ENCODE data around the gene PLCB4.

Gene PLCB4

GRCh38 chr20:9214685-9215084 is 145.8 kb downstream of the PLCB4 start:
- DNase-seq (ENCODE audit: insufficient read length) (no peak), FAIRE-seq (no peak)
- TF ChIP-seq TAF1 (IDR thresholded peaks at IDR 0.05; ENCODE audit: borderline replicate concordance, low read depth, low read length) (no peak), POLR2A (IDR thresholded peaks at IDR 0.05; ENCODE audit: low read depth, low read length) (no peak), POLR2AphosphoS5 (IDR thresholded peaks at IDR 0.05; ENCODE audit: low read depth, low read length) (no peak)

DNA sequence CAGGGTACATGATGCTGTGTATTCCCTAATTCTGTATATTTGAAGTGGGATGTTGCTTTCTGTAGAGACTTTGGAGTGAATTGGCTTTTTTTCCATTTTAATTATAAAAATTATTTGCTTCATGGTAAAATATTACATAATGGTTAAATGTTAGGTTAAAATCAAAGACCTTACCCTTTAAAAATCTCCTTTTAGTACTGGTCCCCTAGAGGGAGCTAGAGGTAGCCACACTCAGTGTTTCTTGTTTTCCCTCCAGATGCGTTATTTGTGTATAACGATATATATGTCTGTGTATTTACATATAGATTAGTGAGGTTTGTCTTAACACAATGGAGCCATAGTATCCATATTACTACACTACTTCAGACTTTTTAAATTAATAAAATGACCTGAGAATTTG is 146.7 kb downstream of the PLCB4 start:
- TF ChIP-seq POLR2AphosphoS5 (IDR thresholded peaks at IDR 0.05; ENCODE audit: low read depth, low read length) (no peak), TAF1 (IDR thresholded peaks at IDR 0.05; ENCODE audit: borderline replicate concordance, low read depth, low read length) (no peak), POLR2A (IDR thresholded peaks at IDR 0.05; ENCODE audit: low read depth, low read length) (no peak)
- FAIRE-seq = no peak
- no peak for DNase-seq (ENCODE audit: insufficient read length)

DNA sequence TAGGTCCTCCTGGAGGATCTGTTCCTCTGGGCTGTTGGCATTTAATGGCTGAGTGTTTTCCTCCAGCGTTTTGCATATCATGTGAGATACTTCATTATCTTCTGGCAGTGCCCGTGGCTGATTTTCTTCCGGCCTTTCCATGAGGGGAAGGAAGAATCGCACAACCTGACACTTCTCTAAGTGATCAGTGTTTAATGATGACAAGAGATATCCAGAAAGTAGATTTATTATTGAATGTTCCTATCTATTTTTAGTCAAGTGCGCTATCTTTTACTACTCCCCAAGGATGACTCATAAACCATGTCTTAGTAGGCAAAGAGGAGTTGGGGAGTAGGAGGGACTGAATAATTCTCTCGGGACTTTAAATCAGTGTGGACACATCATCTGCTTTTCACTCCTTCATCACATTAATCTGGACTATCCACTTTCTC is 149.7 kb downstream of the PLCB4 start:
- DNase-seq (ENCODE audit: insufficient read length) (no peak), FAIRE-seq (no peak)
- TF ChIP-seq POLR2AphosphoS5 (IDR thresholded peaks at IDR 0.05; ENCODE audit: low read depth, low read length) = no peak

GRCh38 chr20:9220874-9221547 is 152.1 kb downstream of the PLCB4 start:
- DNase-seq (ENCODE audit: insufficient read length) = no peak
- TF ChIP-seq TAF1 (IDR thresholded peaks at IDR 0.05; ENCODE audit: borderline replicate concordance, low read depth, low read length) (no peak), POLR2AphosphoS5 (IDR thresholded peaks at IDR 0.05; ENCODE audit: low read depth, low read length) (no peak), POLR2A (IDR thresholded peaks at IDR 0.05; ENCODE audit: low read depth, low read length) (no peak)
- FAIRE-seq = no peak

GRCh38 chr20:9223296-9223695 is 154.4 kb downstream of the PLCB4 start:
- DNase-seq (ENCODE audit: insufficient read length) = no peak
- no peak for FAIRE-seq
- TF ChIP-seq POLR2AphosphoS5 (IDR thresholded peaks at IDR 0.05; ENCODE audit: low read depth, low read length) (no peak), POLR2A (IDR thresholded peaks at IDR 0.05; ENCODE audit: low read depth, low read length) (no peak), TAF1 (IDR thresholded peaks at IDR 0.05; ENCODE audit: borderline replicate concordance, low read depth, low read length) (no peak)

DNA sequence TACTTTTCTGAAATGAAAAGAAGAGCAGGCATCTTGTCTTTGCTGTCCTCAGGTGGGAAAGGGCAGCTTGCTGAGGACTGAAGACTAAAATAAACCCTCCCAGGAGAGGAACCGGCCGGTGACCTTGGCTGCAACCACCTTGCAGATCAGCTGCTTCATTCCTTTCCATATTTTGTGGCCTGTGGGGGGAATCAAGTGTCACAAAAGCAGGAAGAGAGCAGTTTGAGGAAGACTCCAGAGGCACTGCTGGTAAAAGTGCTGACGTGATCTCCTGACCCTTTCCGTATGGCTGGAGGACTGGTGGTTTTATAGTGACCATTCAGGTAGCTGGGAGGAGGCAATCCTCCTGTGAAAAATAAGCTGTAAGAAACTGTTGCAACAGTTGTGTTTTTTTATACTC is 157.0 kb downstream of the PLCB4 start:
- no peak for TF ChIP-seq POLR2AphosphoS5 (IDR thresholded peaks at IDR 0.05; ENCODE audit: low read depth, low read length)
- TF ChIP-seq TAF1 (IDR thresholded peaks at IDR 0.05; ENCODE audit: borderline replicate concordance, low read depth, low read length) = no peak
- no peak for TF ChIP-seq POLR2A (IDR thresholded peaks at IDR 0.05; ENCODE audit: low read depth, low read length)
- no peak for FAIRE-seq
- no peak for DNase-seq (ENCODE audit: insufficient read length)

DNA sequence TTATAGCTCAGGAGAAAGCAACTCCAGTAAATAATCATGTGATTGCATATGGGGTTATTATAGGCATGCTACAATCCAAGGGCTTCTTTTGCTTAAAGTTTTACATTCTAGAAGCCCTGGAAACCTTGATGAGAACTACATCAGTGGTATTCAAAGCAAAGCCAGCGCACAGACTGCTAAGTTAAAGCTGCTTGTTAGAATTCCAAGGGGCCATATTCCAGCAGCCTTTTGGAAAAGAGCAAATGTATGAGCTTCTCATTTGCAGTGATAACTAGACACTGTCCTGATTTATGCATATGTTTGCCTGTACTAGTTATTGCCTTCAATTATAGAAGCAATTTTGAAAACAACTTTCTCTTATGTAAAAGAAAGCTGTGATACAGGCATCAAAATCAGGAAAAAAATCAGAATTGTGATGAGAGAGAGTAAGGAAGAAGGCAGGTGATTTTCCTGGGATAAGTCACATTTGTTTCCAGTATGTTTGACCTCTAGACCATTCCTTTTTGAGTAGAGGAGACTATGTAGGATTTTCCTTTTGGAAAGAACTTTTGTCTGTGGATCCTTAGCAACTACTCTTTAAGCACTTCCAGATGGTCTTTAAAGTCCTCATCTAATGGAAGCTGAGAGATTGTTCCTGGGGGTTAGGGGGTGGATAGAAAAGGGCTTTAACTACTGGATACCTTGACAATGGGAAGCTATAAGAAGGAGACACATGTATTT is 159.2 kb downstream of the PLCB4 start:
- FAIRE-seq (no peak), DNase-seq (ENCODE audit: insufficient read length) (no peak)

DNA sequence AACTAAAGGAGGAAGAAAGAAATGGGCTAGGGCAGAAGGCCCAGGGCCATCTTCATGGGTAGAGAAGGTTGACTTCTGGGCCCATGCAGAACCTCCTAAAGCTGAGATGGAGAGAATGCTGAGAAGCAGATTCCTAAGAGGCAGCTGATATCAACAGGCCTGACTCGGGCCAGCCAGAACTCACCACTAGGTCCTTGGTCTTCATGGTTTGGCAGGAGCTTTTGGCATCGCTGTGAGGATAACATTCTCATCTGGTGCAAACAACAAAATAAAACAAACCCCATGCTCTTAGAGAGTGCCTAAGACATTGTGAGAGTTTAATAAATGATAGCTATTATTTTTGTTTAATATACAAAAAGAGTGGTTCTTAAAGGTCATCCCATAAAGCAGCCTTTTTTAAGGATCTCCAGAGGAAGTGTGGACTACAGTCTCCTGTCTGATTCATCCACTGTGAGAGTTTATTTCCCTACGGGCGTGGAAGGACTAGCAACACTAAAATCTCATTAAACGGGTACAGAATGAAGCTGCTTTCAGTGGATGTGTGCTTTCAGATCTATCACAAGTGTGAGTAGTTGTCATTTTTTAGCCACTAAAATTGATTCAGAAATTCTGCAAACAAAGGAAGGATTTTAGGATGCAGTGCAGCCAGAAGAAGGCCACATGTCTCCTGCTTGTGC is 160.0 kb downstream of the PLCB4 start:
- FAIRE-seq = no peak
- TF ChIP-seq POLR2A (IDR thresholded peaks at IDR 0.05; ENCODE audit: low read depth, low read length) (no peak), POLR2AphosphoS5 (IDR thresholded peaks at IDR 0.05; ENCODE audit: low read depth, low read length) (no peak), TAF1 (IDR thresholded peaks at IDR 0.05; ENCODE audit: borderline replicate concordance, low read depth, low read length) (no peak)
- no peak for DNase-seq (ENCODE audit: insufficient read length)

More for the DNA sequence above, 159.2 kb downstream of the PLCB4 start:
- TF ChIP-seq TAF1 (IDR thresholded peaks at IDR 0.05; ENCODE audit: borderline replicate concordance, low read depth, low read length) = no peak
- TF ChIP-seq POLR2AphosphoS5 (IDR thresholded peaks at IDR 0.05; ENCODE audit: low read depth, low read length) = no peak
- no peak for TF ChIP-seq POLR2A (IDR thresholded peaks at IDR 0.05; ENCODE audit: low read depth, low read length)

DNA sequence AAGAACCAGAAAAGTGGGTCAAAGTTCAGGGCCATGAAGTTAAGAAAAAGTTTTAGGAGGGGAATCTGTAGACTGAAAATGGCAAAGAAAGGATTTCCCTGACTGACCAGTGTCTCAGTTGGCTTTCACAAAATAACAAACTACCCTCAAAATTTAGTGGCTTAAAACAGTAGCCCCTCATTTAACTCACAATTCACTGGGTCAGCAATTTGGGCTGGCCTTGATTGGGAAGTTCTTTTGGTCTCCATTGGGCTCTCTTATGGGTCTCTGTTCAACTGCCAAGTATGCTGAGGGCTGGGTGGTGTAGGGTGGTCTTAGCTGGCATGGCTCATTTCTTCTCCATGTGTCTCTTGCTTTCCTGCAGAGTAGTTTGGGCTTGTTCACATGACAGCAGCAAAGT is 161.5 kb downstream of the PLCB4 start:
- FAIRE-seq = no peak
- TF ChIP-seq POLR2A (IDR thresholded peaks at IDR 0.05; ENCODE audit: low read depth, low read length) = no peak

GRCh38 chr20:9233804-9234203 is 164.9 kb downstream of the PLCB4 start:
- TF ChIP-seq TAF1 (IDR thresholded peaks at IDR 0.05; ENCODE audit: borderline replicate concordance, low read depth, low read length) = no peak
- TF ChIP-seq POLR2AphosphoS5 (IDR thresholded peaks at IDR 0.05; ENCODE audit: low read depth, low read length) = no peak
- TF ChIP-seq POLR2A (IDR thresholded peaks at IDR 0.05; ENCODE audit: low read depth, low read length) = no peak
- FAIRE-seq (no peak), DNase-seq (ENCODE audit: insufficient read length) (no peak)

More for the DNA sequence above, 161.5 kb downstream of the PLCB4 start:
- DNase-seq (ENCODE audit: insufficient read length) = no peak

DNA sequence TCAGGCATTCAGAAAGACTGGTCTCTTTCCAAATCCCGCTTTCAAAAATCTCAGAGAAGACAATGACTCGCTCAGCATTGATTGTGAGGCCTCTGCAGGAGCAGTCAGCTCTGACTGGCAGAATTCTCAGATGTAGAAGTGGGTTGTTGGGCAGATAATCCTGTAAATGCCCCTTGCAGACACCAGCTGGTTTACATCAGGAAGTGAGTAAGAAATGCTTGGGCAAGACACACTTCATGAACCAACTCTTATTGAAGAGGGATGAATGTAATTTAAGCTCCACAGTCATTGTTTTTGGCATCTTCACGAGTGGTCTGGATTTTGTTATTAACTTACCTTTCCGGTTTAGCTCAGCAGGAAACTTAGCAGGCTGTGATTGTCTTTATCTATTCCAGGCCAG is 166.6 kb downstream of the PLCB4 start:
- TF ChIP-seq TAF1 (IDR thresholded peaks at IDR 0.05; ENCODE audit: borderline replicate concordance, low read depth, low read length) = no peak
- no peak for TF ChIP-seq POLR2A (IDR thresholded peaks at IDR 0.05; ENCODE audit: low read depth, low read length)
- no peak for TF ChIP-seq POLR2AphosphoS5 (IDR thresholded peaks at IDR 0.05; ENCODE audit: low read depth, low read length)
- no peak for FAIRE-seq
- no peak for DNase-seq (ENCODE audit: insufficient read length)

GRCh38 chr20:9236458-9236857 is 167.6 kb downstream of the PLCB4 start:
- TF ChIP-seq TAF1 (IDR thresholded peaks at IDR 0.05; ENCODE audit: borderline replicate concordance, low read depth, low read length) = no peak
- TF ChIP-seq POLR2AphosphoS5 (IDR thresholded peaks at IDR 0.05; ENCODE audit: low read depth, low read length) = no peak
- no peak for TF ChIP-seq POLR2A (IDR thresholded peaks at IDR 0.05; ENCODE audit: low read depth, low read length)
- DNase-seq (ENCODE audit: insufficient read length) (no peak), FAIRE-seq (no peak)
